Liver (tissue), 9 donors: ENCODE data around the gene SYT6. TPM values are rescaled to one million over a fixed set of nuclear protein-coding genes. Genes with fewer than 3 reads are reported as not detected.

Source experiments
- DNase-seq: peaks from one replicate; pipeline ENCODE4 v3.0.0-alpha.2; 2017; ENCODE audit warnings: low spot score
- H3K27ac ChIP-seq, 2 donors: one replicate each; pipeline ENCODE4 v1.7.0; 2013; ENCODE audit warnings: inconsistent platforms in 2 of 2, low read length in 2 of 2, control low read depth in 1 of 2, low read depth in 1 of 2, mild to moderate bottlenecking in 1 of 2
- H3K27me3 ChIP-seq, 4 donors: one replicate each; pipeline versions ENCODE4 v1.6.1 to v1.7.0; 2013; ENCODE audit warnings: low read length in 3 of 4, inconsistent platforms in 1 of 4, mild to moderate bottlenecking in 1 of 4, moderate library complexity in 1 of 4; ENCODE audit not compliant: control insufficient read depth in 4 of 4, insufficient read depth in 4 of 4
- H3K36me3 ChIP-seq, 4 donors: one replicate each; pipeline versions ENCODE4 v1.6.1 to v1.7.0; 2013; ENCODE audit warnings: low read length in 3 of 4, mild to moderate bottlenecking in 3 of 4, low read depth in 1 of 4, moderate library complexity in 1 of 4; ENCODE audit not compliant: control insufficient read depth in 4 of 4, insufficient read depth in 3 of 4
- H3K4me1 ChIP-seq, 4 donors: one replicate each; pipeline versions ENCODE4 v1.6.1 to v1.7.0; 2013; ENCODE audit warnings: low read length in 3 of 4, mild to moderate bottlenecking in 3 of 4, moderate library complexity in 1 of 4; ENCODE audit not compliant: control insufficient read depth in 4 of 4, insufficient read depth in 4 of 4
- H3K4me3 ChIP-seq, 3 donors: one replicate each; pipeline versions ENCODE4 v1.6.1 to v1.7.0; 2013; ENCODE audit warnings: low read length in 3 of 3, control low read depth in 1 of 3, low read depth in 1 of 3, mild to moderate bottlenecking in 1 of 3
- H3K9ac ChIP-seq, 2 donors: one replicate each; pipeline ENCODE4 v1.7.0; 2013; ENCODE audit warnings: low read length in 2 of 2, mild to moderate bottlenecking in 2 of 2, moderate library complexity in 2 of 2, control low read depth in 1 of 2, low read depth in 1 of 2
- H3K9me3 ChIP-seq, 4 donors: one replicate each; pipeline versions ENCODE4 v1.6.1 to v1.7.0; 2013; ENCODE audit warnings: low read length in 3 of 4; ENCODE audit not compliant: control insufficient read depth in 4 of 4
- EGR1 ChIP-seq, 2 donors: IDR thresholded peaks; 2 replicates each; pipeline ENCODE4 v1.6.1; 2016 to 2018; ENCODE audit warnings: antibody characterized with exemption in 2 of 2, low read depth in 2 of 2
- FOXA1 ChIP-seq: IDR thresholded peaks from 2 replicates; pipeline ENCODE4 v1.6.1; 2016; ENCODE audit warnings: antibody characterized with exemption
- FOXA2 ChIP-seq: IDR thresholded peaks from 2 replicates; pipeline ENCODE4 v1.6.1; 2016; ENCODE audit warnings: antibody characterized with exemption
- GABPA ChIP-seq, 2 donors: IDR thresholded peaks in 1 of 2; conservative IDR thresholded peaks in 1 of 2; 2 replicates each; pipeline ENCODE4 v1.6.1; 2016; ENCODE audit warnings: antibody characterized with exemption in 2 of 2, mild to moderate bottlenecking in 1 of 2, moderate library complexity in 1 of 2
- HNF4A ChIP-seq, 2 donors: conservative IDR thresholded peaks; 2 replicates each; pipeline ENCODE4 v1.6.1; 2016; ENCODE audit warnings: antibody characterized with exemption in 2 of 2, mild to moderate bottlenecking in 2 of 2
- HNF4G ChIP-seq: IDR thresholded peaks from 2 replicates; pipeline ENCODE4 v1.6.1; 2016; ENCODE audit warnings: antibody characterized with exemption
- JUND ChIP-seq, 2 donors: IDR thresholded peaks; 2 replicates each; pipeline ENCODE4 v1.6.1; 2016; ENCODE audit warnings: antibody characterized with exemption in 2 of 2
- NR2F2 ChIP-seq: IDR thresholded peaks from 2 replicates; pipeline ENCODE4 v1.6.1; 2016; ENCODE audit warnings: antibody characterized with exemption
- RAD21 ChIP-seq, 2 donors: IDR thresholded peaks; 2 replicates each; pipeline ENCODE4 v1.6.1; 2016; ENCODE audit warnings: antibody characterized with exemption in 2 of 2, mild to moderate bottlenecking in 2 of 2
- RXRA ChIP-seq, 2 donors: IDR thresholded peaks; 2 replicates each; pipeline ENCODE4 v1.6.1; 2017 to 2018; ENCODE audit warnings: antibody characterized with exemption in 2 of 2, mild to moderate bottlenecking in 1 of 2
- SP1 ChIP-seq: IDR thresholded peaks from 2 replicates; pipeline ENCODE4 v1.6.1; 2018; ENCODE audit warnings: antibody characterized with exemption, mild to moderate bottlenecking
- TAF1 ChIP-seq: conservative IDR thresholded peaks from 2 replicates; pipeline ENCODE4 v1.6.1; 2016; ENCODE audit warnings: antibody characterized with exemption, mild to moderate bottlenecking
- YY1 ChIP-seq: IDR thresholded peaks from 2 replicates; pipeline ENCODE4 v1.6.1; 2016; ENCODE audit warnings: antibody characterized with exemption, mild to moderate bottlenecking
- WGBS: extraction: QIAGEN DNeasy Blood & Tissue Kit; methylation state at CpG from one replicate; pipeline ENCODE4 v1.1.7; 2013; 5-methylcytosine and 5-hydroxymethylcytosine counted together
- polyA plus RNA-seq, 2 donors: library from polyadenylated mRNA; stranded (reverse) in 1 of 2; unstranded in 1 of 2; fragments of 200-250 nt in 1 of 2; fragments of >200 nt in 1 of 2; fragmentation: Nextera tagmentation in 1 of 2; extraction: Ambion mirVana in 1 of 2; gene quantifications; one replicate each; pipeline versions ENCODE4 v1.2.1 to v1.2.3, GENCODE V29; 2013 to 2015
- total RNA-seq, 2 donors: library from RNA; depleted of rRNA; stranded (reverse); fragments of >200 nt; gene quantifications; one replicate each; pipeline ENCODE4 v1.2.3, GENCODE V29; 2014
- TF ChIP-seq, protein P1 (sequence below): IDR thresholded peaks from 2 replicates; pipeline ENCODE4 v1.6.1; 2016; ENCODE audit warnings: antibody characterized with exemption
- TF ChIP-seq, protein P2 (sequence below): fragments of 150-350 bp; IDR thresholded peaks from 2 replicates; pipeline ENCODE4 v1.5.1; 2017; ENCODE audit warnings: improper control_type of control experiment, low read depth, low read length; ENCODE audit not compliant: missing input control
- TF ChIP-seq, protein P3 (sequence below): IDR thresholded peaks from 2 replicates; pipeline ENCODE4 v1.6.1; 2016; ENCODE audit warnings: antibody characterized with exemption
- TF ChIP-seq, protein P4 (sequence below): IDR thresholded peaks from 2 replicates; pipeline ENCODE4 v1.6.1; 2016; ENCODE audit warnings: antibody characterized with exemption, mild to moderate bottlenecking
- TF ChIP-seq, protein P5 (sequence below): IDR thresholded peaks from 2 replicates; pipeline ENCODE4 v1.6.1; 2016; ENCODE audit warnings: antibody characterized with exemption
- donor health status: healthy.
- donor health status: healthy.
- donor health status: healthy.
- donor health status: healthy.
- donor health status: healthy.

SYT6 gene
- total and polyA plus RNA-seq, 4 donors = under 0.01 to 0.17 TPM; not detected in 2

DNA sequence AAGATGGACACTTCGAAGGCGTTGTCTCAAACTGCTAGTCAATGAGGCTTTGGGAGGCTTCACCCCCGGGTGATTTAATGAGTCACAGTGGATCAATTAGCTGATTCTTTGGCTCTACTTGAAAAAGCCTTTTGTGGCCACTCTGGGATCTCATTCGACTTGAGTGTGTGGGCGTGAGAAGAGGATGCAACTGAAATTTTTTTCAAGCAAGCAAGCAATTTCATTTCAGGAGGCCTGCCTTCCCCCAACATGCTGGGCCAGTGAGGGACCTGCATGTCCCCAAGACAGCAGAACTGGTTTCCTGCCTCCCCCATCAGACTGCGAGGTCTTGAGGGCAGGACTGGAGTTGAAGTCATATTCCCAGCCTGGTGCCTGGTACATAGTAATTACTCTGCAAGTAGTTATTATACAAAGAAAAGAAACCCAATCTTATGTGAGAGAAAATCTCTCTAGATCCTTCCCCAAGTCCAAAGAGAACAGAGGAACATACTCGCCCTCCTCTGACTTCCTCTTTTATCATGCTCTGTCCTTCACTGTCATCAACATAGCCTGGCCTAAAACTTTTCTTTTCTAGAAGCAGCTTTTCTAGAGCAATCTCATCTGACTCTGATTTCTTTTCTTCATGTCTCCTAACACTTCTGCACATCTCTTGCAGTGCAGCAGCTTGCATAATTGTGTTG lies 22.7 kb downstream of the SYT6 start:
- no peak for TF ChIP-seq RAD21 (IDR thresholded peaks at IDR 0.05)
- no peak overlapping the region for H3K9ac ChIP-seq
- no peak overlapping the region for H3K27ac ChIP-seq
- no peaks in the 10 kb centered on the region for H3K27me3 ChIP-seq
- 78% methylated on average over 7 of the region's 7 CpGs for WGBS
- peaks cover 0 to 7% (median 0%) of the 10 kb centered on the region in 4 donors for H3K4me1 ChIP-seq
- no peak overlapping the region for H3K4me3 ChIP-seq
- no peak for DNase-seq
- H3K9me3 ChIP-seq = no peaks in the 10 kb centered on the region
- H3K36me3 ChIP-seq = no peaks in the 10 kb centered on the region

DNA sequence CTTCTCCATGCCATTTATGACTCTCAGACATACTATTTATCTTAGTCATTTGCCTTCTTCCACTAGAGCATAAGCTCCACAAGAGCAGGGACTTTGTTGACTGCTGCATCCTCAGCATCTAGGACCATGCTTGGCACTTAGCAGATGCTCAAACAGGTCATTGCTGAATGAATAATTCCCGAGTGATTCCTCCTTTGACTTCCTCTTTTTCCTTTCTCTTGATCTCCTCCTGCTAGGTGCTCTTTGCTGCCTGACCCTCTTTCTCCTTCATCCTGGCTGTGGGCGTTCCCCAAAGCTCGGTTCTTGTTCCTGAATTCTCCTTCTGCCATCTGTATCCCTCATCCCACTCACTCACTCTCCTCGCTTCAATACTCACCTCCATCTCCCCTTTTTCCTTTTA lies 23.5 kb downstream of the SYT6 start:
- DNase-seq = no peak
- Histone ChIP-seq H3K36me3 (no peaks in the 10 kb centered on the region), H3K27ac (no peak overlapping the region), H3K4me1 (peaks cover 0 to 7% (median 0%) of the 10 kb centered on the region in 4 donors), H3K4me3 (no peak overlapping the region), H3K9me3 (no peaks in the 10 kb centered on the region), H3K27me3 (no peaks in the 10 kb centered on the region), H3K9ac (no peak overlapping the region)
- TF ChIP-seq, protein P1, sequence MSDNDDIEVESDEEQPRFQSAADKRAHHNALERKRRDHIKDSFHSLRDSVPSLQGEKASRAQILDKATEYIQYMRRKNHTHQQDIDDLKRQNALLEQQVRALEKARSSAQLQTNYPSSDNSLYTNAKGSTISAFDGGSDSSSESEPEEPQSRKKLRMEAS = no peak
- no peak for TF ChIP-seq RAD21 (IDR thresholded peaks at IDR 0.05)
- no peak for TF ChIP-seq EGR1 (IDR thresholded peaks at IDR 0.05; ENCODE audit: low read depth in 2 of 2)
- TF ChIP-seq FOXA2 = no peak
- no peak for TF ChIP-seq JUND (IDR thresholded peaks at IDR 0.05)
- TF ChIP-seq GABPA (IDR thresholded peaks at IDR 0.05 in 1 of 2, conservative IDR thresholded peaks at IDR 0.05 in 1 of 2) = no peak
- TF ChIP-seq, protein P2, sequence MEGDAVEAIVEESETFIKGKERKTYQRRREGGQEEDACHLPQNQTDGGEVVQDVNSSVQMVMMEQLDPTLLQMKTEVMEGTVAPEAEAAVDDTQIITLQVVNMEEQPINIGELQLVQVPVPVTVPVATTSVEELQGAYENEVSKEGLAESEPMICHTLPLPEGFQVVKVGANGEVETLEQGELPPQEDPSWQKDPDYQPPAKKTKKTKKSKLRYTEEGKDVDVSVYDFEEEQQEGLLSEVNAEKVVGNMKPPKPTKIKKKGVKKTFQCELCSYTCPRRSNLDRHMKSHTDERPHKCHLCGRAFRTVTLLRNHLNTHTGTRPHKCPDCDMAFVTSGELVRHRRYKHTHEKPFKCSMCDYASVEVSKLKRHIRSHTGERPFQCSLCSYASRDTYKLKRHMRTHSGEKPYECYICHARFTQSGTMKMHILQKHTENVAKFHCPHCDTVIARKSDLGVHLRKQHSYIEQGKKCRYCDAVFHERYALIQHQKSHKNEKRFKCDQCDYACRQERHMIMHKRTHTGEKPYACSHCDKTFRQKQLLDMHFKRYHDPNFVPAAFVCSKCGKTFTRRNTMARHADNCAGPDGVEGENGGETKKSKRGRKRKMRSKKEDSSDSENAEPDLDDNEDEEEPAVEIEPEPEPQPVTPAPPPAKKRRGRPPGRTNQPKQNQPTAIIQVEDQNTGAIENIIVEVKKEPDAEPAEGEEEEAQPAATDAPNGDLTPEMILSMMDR = no peak
- TF ChIP-seq YY1 = no peak
- WGBS = 82% methylated on average over 4 of the region's 4 CpGs

DNA sequence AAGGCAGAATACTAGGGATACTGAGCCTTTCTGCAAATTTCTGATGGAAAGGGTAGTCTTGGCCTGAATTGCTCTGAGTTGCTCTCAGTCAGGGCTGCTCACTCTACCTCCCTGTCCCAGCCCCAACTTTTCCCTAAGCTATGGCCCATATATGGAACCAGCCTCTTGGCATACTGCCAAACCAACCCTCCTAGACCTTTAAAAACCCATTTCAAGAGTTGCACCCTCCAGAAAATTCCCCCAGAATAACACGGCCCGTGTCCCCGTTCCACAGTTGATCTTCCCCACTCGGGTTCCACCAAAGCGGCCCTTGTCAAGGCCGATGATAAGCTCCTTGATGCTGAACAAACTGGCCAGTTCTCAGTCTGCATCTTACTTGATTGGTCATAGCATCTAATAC lies 25.4 kb downstream of the SYT6 start:
- WGBS = 83% methylated on average over 6 of the region's 6 CpGs
- H3K9ac ChIP-seq = no peak overlapping the region
- H3K9me3 ChIP-seq = no peaks in the 10 kb centered on the region
- peaks cover 0 to 4% (median 0%) of the 10 kb centered on the region in 4 donors for H3K4me1 ChIP-seq
- no peaks in the 10 kb centered on the region for H3K27me3 ChIP-seq
- H3K27ac ChIP-seq = no peak overlapping the region
- no peaks in the 10 kb centered on the region for H3K36me3 ChIP-seq
- no peak overlapping the region for H3K4me3 ChIP-seq
- DNase-seq = no peak
- TF ChIP-seq HNF4A (conservative IDR thresholded peaks at IDR 0.05) (no peak), TAF1 (no peak), FOXA1 (no peak), SP1 (no peak), HNF4G (no peak), GABPA (IDR thresholded peaks at IDR 0.05 in 1 of 2, conservative IDR thresholded peaks at IDR 0.05 in 1 of 2) (no peak), NR2F2 (no peak), RXRA (IDR thresholded peaks at IDR 0.05) (no peak), EGR1 (IDR thresholded peaks at IDR 0.05; ENCODE audit: low read depth in 2 of 2) (no peak), RAD21 (IDR thresholded peaks at IDR 0.05) (no peak), FOXA2 (no peak)
- TF ChIP-seq, protein P3, sequence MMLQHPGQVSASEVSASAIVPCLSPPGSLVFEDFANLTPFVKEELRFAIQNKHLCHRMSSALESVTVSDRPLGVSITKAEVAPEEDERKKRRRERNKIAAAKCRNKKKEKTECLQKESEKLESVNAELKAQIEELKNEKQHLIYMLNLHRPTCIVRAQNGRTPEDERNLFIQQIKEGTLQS = no peak
- TF ChIP-seq, protein P4, sequence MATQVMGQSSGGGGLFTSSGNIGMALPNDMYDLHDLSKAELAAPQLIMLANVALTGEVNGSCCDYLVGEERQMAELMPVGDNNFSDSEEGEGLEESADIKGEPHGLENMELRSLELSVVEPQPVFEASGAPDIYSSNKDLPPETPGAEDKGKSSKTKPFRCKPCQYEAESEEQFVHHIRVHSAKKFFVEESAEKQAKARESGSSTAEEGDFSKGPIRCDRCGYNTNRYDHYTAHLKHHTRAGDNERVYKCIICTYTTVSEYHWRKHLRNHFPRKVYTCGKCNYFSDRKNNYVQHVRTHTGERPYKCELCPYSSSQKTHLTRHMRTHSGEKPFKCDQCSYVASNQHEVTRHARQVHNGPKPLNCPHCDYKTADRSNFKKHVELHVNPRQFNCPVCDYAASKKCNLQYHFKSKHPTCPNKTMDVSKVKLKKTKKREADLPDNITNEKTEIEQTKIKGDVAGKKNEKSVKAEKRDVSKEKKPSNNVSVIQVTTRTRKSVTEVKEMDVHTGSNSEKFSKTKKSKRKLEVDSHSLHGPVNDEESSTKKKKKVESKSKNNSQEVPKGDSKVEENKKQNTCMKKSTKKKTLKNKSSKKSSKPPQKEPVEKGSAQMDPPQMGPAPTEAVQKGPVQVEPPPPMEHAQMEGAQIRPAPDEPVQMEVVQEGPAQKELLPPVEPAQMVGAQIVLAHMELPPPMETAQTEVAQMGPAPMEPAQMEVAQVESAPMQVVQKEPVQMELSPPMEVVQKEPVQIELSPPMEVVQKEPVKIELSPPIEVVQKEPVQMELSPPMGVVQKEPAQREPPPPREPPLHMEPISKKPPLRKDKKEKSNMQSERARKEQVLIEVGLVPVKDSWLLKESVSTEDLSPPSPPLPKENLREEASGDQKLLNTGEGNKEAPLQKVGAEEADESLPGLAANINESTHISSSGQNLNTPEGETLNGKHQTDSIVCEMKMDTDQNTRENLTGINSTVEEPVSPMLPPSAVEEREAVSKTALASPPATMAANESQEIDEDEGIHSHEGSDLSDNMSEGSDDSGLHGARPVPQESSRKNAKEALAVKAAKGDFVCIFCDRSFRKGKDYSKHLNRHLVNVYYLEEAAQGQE = no peak
- TF ChIP-seq, protein P5, sequence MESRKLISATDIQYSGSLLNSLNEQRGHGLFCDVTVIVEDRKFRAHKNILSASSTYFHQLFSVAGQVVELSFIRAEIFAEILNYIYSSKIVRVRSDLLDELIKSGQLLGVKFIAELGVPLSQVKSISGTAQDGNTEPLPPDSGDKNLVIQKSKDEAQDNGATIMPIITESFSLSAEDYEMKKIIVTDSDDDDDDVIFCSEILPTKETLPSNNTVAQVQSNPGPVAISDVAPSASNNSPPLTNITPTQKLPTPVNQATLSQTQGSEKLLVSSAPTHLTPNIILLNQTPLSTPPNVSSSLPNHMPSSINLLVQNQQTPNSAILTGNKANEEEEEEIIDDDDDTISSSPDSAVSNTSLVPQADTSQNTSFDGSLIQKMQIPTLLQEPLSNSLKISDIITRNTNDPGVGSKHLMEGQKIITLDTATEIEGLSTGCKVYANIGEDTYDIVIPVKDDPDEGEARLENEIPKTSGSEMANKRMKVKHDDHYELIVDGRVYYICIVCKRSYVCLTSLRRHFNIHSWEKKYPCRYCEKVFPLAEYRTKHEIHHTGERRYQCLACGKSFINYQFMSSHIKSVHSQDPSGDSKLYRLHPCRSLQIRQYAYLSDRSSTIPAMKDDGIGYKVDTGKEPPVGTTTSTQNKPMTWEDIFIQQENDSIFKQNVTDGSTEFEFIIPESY = no peak
- TF ChIP-seq, protein P1 = no peak
